GM21576 (cell line): ENCODE results near the gene GALNT16.
"Not testable (repeated sequence)": the region's sequence is repeated elsewhere in the genome, so short reads cannot be mapped to it uniquely, and the experiment has no call there.

Experiments used
- ATAC-seq: cut with Tn5 transposase; IDR thresholded peaks from one replicate; pipeline ENCODE4 v1.9.1; 2021; ENCODE audit warnings: mild to moderate bottlenecking, moderate library complexity; ENCODE audit not compliant: unreplicated experiment

The GALNT16 gene

GRCh38 chr14:69259527-69260189 is at the start of gene GALNT16:
GALNT16 (plus strand) TSS chr14:69260158; CDS start chr14:69260291, 133 bp downstream.
- ATAC-seq = no peak

DNA sequence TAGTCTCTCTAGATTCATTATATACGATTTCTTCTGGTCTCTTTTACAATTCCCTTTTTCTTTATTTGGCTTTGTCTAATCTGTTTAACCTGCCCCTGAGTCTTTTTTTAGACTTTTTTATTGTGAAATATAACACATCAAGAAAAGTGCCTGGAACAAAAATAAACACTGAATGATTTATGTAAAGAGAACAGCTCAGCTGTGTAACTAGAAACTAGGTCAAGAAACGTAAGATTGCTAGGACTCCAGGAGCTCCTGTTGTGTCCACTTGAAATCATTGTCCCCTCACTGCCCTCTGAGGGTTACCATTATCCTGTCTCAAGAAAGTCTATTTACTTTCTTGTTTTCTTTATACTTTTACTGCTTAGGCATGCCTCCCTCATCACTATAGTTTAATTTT is 45.6 kb upstream of the GALNT16 start:
- no peak for ATAC-seq

GRCh38 chr14:69217663-69218062 is 42.3 kb upstream of the GALNT16 start:
- ATAC-seq = not testable (repeated sequence)

GRCh38 chr14:69224946-69225345 is 35.0 kb upstream of the GALNT16 start:
- ATAC-seq = no peak

DNA sequence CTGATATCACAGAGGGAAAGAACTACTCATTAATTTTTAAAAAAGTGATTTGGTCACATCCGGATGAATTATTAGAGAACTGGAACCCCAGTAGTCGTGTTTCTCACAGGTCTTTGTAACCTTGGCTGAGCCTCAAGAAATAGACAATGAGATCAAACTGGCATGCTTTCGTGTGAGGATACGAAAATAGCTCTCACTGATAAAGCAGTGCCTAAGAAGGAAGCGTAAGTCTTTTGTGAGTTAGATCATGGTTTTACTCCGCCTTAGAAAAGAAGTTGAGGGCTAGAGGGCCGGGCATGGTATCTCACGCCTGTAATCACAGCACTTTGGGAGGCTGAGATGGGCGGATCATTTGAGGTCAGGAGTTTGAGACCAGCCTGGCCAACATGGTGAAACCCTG is 33.8 kb upstream of the GALNT16 start:
- ATAC-seq = no peak

DNA sequence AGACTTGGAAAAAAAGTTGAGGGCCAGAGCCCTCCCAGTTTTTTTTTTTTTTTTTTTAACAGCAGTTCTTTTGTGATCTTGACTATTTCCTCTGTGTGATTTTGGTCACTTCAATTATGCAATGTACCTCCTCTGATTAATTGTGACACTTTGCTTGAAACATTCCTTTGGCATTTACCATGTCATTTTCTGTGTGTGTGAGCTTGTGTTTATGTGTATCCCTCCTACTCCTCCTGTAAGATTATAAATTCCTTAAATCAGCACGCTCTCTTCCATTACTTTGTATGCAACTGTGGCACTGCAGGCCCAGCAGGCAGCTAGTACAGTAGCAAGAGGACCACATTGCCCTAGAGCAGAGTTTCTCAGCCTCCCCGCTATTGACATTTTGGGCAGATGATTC is 33.2 kb upstream of the GALNT16 start:
- no peak for ATAC-seq

DNA sequence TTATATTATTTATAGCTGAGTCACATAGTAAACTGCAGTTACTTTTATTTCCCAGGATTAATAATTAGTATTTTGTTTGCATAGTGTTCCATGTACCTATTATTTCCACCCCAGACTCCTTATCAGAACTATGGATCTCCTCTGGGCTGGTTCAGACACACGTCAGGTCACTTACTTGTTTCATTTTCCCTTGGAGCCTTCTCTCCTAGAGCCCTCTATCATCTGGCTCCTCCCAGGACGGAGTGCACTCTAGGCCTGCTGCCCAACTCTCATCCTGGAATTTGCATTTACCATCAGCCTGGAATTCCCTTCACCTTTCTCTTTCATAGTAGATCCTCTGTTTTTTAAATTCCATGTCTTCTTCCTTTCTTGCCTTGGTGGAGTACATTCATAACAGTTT is 28.5 kb upstream of the GALNT16 start:
- no peak for ATAC-seq

DNA sequence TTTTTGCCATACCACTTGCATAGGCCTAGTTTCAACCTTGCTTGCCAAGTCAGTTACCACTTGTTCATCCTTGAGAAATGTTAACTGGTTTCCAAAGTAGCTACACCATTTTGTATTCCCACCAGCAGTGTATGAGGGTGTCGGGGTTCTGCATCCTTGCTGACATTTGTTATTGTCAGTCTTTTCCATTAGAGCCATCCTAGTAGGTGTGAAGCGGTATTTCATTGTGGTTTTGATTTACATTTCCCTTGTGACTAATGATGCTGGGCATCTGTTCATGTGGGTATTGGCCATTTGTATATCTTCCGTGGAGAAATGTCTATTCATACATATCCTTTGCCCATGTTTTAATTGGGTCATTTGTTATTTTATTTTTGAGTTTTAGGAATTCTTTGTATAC is 27.6 kb upstream of the GALNT16 start:
- ATAC-seq = no peak

GRCh38 chr14:69234106-69234505 is 25.9 kb upstream of the GALNT16 start:
- ATAC-seq = no peak

DNA sequence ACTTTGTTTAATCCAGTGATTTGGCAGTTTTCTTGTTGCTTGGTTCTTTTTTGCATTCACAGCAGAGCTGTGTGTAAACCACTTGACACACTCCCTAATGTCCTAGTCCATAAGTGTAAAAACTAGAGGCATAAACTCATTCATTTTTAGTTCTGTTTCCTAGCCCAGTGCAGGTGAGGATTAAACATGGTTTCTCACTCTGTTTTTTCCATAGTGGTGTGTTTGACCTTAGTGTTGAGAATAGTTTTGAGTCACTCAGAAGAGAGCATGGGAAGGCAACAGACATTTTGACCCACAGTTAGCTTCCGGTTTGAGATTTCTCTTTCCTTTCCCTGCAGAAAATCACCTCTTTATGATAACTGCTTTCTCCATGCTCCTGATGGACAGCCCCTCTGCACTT is 24.2 kb upstream of the GALNT16 start:
- no peak for ATAC-seq

DNA sequence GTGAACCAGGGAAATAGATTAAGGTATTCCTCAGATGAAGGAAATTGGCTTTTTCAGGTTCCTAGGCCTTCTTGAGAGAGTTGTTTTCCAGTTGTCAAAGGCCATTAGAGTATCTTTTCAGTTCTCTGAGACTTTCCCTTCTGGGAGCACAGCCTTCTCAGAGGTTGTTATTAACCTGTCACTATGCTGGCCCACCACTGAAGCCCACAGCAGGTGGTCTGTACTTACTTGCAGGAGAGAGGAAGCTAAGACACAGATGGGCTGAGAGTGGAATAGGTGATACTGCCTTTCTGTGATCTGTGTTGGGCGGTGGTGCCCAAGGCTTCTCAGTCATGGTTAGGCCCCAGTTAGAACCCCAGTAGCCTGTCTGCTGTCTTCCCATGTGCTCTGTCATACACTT is 22.8 kb upstream of the GALNT16 start:
- ATAC-seq = no peak

GRCh38 chr14:69237584-69237983 is 22.4 kb upstream of the GALNT16 start:
- ATAC-seq = no peak

GRCh38 chr14:69238883-69239282 is 21.1 kb upstream of the GALNT16 start:
- ATAC-seq = no peak

DNA sequence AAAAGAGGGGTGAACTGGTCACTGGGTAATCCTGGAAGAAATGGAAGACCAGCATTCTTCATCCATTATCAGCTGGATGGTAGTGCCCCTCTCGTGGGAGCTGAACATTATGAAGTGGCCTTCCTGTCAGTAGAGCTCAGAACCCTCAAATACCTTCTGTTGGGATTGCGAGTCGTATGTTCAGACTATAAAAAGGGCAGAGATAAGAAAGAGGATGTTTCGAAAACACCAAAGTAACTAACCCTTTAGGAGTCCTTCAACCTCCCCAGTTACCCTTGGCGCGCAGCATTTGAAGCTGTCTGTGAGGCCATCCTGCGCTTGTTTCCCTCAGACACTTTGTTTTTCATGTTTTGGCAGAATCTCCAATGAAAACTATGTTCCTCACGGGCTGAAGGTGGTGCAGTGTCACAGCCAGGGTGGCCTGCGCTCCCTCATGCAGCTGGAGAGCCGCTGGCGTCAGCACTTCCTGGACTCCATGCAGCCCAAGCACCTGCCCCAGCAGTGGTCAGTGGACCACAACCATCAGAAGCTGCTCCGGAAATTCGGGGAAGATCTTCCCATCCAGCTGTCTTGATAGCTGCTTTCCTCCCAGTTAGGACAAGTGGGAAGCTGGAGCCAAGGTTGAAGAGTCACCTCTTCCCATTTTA is 19.3 kb upstream of the GALNT16 start:
- no peak for ATAC-seq

DNA sequence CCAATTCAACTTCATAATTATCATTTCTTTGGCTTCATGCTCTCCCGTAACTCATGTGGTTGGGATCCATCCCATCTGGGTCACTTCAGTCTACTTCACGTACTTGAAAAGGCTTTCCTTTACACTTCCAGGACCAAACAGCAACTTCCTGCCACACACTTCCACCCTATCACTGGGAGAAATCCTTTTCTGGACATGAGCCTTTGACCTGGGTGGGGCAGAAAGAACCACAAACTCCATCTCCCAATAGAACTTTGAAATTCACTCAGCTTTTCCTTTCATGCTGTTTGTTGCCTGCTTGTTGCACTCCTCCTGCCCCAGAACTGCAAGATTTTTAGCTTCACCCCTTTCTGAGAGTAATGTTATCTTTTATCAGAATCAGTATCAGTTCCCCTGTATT is 18.4 kb upstream of the GALNT16 start:
- ATAC-seq = no peak

DNA sequence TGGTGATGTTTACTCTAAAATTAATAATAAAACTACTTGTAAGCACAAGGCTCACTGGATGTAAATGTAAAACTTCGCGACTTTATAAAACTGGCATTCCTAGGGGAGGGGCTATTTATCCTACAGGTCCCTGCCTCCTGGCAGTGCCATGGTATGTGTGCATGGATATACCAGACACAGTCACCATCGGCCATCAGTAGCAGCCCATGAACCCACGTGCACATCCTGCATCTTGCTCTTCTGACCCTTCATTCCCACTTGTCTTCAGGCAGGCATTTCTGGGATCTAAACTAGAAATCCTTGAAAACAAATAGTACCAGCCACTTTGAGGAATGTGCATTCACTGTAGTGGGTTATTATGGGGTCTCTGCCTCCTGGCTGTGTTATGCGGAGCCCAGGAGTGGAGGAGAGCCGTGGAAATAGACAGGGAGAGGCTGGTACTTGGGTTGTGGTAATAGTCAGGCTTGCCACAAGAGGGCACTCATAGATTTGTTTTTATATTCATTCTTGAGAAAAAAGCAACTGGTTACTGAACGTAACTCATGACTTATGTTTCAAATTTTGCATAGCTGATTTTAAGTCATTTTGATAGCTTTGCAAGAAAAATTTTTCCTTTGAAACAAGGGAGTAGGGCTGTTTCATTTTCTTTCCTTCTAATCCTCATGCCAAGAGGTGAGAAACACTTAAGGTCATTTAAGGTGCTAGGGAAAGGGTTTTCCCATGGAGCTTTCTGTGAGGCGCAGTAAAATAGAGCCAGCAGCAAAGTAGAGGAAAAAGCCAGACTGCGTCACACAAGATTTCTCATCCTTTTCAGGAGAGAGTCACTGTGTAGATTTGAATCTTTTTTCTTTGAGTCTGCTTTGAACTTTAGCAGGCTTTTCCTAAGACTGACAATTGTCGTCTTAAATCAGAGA is 17.4 kb upstream of the GALNT16 start:
- no peak for ATAC-seq

DNA sequence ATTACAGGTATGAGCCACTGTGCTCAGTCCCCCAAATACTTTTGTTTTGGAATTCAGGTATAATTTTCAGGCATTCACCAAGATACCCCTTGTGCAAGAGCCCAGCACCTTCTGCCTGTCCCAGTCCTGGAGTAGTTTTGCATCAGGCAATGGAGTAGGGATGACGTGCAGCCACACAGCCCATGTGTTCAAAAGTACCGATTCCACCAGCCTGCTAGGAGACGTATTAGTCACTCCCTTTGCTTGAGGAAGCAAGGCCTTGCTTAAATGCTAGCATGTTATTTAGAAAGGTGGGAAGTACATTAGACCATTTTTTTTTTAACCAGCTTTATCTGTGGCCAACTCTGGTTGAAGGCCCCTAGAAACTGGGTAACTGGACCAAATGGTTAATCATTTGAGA is 15.0 kb upstream of the GALNT16 start:
- no peak for ATAC-seq

DNA sequence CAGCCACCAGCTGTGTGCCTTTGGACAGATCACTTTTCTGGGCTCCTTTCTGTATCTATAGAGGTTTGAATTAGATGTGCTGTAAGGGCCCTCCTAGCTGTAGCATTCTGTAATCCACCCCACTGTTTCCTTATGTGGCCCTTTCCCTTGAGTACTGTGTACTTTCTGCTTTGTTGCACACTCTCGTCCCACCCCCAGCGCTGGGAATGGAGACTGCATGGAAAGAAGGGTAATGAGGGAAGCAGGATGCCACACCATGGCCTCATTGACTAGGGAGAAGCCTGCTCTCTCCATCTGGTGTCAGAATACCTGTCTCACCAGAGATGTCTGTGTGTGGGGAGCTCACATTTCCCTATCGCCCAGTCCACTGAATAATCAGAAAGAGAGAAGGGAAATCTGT is 13.6 kb upstream of the GALNT16 start:
- no peak for ATAC-seq

GRCh38 chr14:69247676-69248440 is 12.1 kb upstream of the GALNT16 start:
- no peak for ATAC-seq

- no peak for ATAC-seq
These were observed 10.4 kb upstream of the GALNT16 start for GRCh38 chr14:69249603-69250002.

DNA sequence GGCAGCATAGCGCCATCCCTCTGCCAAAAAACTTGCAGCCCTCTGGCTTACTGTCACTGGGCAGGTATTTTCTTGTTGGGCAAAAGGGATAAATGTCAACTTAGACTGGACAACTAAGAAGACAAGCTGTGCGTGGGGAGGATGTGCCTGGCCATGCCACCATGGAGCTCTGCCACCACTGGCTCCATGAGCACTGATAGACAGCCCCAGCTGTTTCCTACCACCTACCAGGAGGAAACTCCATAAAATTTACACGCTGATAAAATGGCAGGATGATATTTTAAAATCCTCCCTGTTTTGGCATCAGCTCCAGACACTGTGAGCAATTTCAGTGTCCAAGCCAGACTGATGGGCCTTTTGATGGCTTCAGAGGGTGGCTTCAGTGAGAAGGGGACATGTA is 7.1 kb upstream of the GALNT16 start:
- no peak for ATAC-seq
